ENCODE measurements around the gene CMBL. TPM values are rescaled to one million over a fixed set of nuclear protein-coding genes. Genes with fewer than 3 reads are reported as not detected.

The CMBL gene
- total and polyA plus RNA-seq, 2 of the 13 experiments (the other 11 are each of a cell fraction or from before 2014, with no cell fraction given): 11.5 to 17.0 TPM

GRCh38 chr5:10337986-10338385, 30.3 kb upstream of the CMBL start:
- no peak overlapping the region for H3K4me2 ChIP-seq (ENCODE audit: low read depth, low read length)
- ChIA-PET POLR2A (no interaction called here), CTCF (ENCODE audit: low intra/inter-chr PET ratio, low total read pairs) (no interaction called here)
- ATAC-seq: no peak
- H3K27ac ChIP-seq (ENCODE audit: extremely low read length, insufficient read depth, low read length): no peak overlapping the region
- no peaks in the 10 kb centered on the region for H3K9me3 ChIP-seq (ENCODE audit: low read length)
- H3K4me1 ChIP-seq (ENCODE audit: insufficient read depth, low read length): peaks cover 13% of the 10 kb centered on the region
- H3K9ac ChIP-seq (ENCODE audit: insufficient read depth, low read depth, low read length): no peak overlapping the region
- no peak for FAIRE-seq
- H3K27me3 ChIP-seq (ENCODE audit: control insufficient read depth in 1 of 2, insufficient read depth in 2 of 2, low read length in 2 of 2): no peaks in the 10 kb centered on the region
- H3K36me3 ChIP-seq (replicated peaks in 1 of 2; ENCODE audit: control insufficient read depth in 1 of 2, insufficient read depth in 2 of 2, low read length in 2 of 2): no peaks in the 10 kb centered on the region
- DNase-seq (ENCODE audit: low spot score): no peak
- no peaks in the 10 kb centered on the region for H4K20me1 ChIP-seq (ENCODE audit: insufficient read depth, low read length)
- BruUV-seq (replicated peaks): no TSS peak
- intact Hi-C loops (cut with micrococcal nuclease; ENCODE audit: unreplicated experiment): no loop called here
- no peak overlapping the region for H3K4me3 ChIP-seq (replicated peaks in 1 of 3; ENCODE audit: insufficient read depth in 1 of 3, low read depth in 2 of 3, low read length in 3 of 3)
- no peak for TF ChIP-seq MEIS2 (CRISPR knock-in tag; IDR thresholded peaks at IDR 0.05)
- TF ChIP-seq ZNF124 (CRISPR knock-in tag; IDR thresholded peaks at IDR 0.05): no peak
- TF ChIP-seq MBD4 (IDR thresholded peaks at IDR 0.05; ENCODE audit: borderline replicate concordance, low read length): no peak
- TF ChIP-seq, protein P1, sequence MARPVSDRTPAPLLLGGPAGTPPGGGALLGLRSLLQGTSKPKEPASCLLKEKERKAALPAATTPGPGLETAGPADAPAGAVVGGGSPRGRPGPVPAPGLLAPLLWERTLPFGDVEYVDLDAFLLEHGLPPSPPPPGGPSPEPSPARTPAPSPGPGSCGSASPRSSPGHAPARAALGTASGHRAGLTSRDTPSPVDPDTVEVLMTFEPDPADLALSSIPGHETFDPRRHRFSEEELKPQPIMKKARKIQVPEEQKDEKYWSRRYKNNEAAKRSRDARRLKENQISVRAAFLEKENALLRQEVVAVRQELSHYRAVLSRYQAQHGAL (CRISPR knock-in tag; IDR thresholded peaks at IDR 0.05; ENCODE audit: not compliant biosample characterization): no peak
- TF ChIP-seq GFI1 (CRISPR knock-in tag; IDR thresholded peaks at IDR 0.05; ENCODE audit: borderline replicate concordance): no peak
- no peak for TF ChIP-seq ZNF572 (CRISPR knock-in tag; IDR thresholded peaks at IDR 0.05)
- no peak for TF ChIP-seq ZZZ3 (CRISPR knock-in tag; IDR thresholded peaks at IDR 0.05; ENCODE audit: borderline replicate concordance)
- TF ChIP-seq SRSF9 (IDR thresholded peaks at IDR 0.05; ENCODE audit: borderline replicate concordance, insufficient read depth, low read depth, low read length, poor library complexity, severe bottlenecking): no peak
- TF ChIP-seq, protein P2, sequence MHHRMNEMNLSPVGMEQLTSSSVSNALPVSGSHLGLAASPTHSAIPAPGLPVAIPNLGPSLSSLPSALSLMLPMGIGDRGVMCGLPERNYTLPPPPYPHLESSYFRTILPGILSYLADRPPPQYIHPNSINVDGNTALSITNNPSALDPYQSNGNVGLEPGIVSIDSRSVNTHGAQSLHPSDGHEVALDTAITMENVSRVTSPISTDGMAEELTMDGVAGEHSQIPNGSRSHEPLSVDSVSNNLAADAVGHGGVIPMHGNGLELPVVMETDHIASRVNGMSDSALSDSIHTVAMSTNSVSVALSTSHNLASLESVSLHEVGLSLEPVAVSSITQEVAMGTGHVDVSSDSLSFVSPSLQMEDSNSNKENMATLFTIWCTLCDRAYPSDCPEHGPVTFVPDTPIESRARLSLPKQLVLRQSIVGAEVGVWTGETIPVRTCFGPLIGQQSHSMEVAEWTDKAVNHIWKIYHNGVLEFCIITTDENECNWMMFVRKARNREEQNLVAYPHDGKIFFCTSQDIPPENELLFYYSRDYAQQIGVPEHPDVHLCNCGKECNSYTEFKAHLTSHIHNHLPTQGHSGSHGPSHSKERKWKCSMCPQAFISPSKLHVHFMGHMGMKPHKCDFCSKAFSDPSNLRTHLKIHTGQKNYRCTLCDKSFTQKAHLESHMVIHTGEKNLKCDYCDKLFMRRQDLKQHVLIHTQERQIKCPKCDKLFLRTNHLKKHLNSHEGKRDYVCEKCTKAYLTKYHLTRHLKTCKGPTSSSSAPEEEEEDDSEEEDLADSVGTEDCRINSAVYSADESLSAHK (CRISPR knock-in tag; IDR thresholded peaks at IDR 0.05; ENCODE audit: borderline replicate concordance): no peak
- TF ChIP-seq, protein P3, sequence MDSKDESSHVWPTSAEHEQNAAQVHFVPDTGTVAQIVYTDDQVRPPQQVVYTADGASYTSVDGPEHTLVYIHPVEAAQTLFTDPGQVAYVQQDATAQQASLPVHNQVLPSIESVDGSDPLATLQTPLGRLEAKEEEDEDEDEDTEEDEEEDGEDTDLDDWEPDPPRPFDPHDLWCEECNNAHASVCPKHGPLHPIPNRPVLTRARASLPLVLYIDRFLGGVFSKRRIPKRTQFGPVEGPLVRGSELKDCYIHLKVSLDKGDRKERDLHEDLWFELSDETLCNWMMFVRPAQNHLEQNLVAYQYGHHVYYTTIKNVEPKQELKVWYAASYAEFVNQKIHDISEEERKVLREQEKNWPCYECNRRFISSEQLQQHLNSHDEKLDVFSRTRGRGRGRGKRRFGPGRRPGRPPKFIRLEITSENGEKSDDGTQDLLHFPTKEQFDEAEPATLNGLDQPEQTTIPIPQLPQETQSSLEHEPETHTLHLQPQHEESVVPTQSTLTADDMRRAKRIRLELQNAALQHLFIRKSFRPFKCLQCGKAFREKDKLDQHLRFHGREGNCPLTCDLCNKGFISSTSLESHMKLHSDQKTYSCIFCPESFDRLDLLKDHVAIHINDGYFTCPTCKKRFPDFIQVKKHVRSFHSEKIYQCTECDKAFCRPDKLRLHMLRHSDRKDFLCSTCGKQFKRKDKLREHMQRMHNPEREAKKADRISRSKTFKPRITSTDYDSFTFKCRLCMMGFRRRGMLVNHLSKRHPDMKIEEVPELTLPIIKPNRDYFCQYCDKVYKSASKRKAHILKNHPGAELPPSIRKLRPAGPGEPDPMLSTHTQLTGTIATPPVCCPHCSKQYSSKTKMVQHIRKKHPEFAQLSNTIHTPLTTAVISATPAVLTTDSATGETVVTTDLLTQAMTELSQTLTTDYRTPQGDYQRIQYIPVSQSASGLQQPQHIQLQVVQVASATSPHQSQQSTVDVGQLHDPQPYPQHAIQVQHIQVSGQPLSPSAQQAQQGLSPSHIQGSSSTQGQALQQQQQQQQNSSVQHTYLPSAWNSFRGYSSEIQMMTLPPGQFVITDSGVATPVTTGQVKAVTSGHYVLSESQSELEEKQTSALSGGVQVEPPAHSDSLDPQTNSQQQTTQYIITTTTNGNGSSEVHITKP (CRISPR knock-in tag; IDR thresholded peaks at IDR 0.05; ENCODE audit: low read depth): no peak
- TF ChIP-seq KDM1A (CRISPR knock-in tag; IDR thresholded peaks at IDR 0.05): no peak
- TF ChIP-seq ZFY (CRISPR knock-in tag; IDR thresholded peaks at IDR 0.05): no peak
- no peak for TF ChIP-seq MTA1 (CRISPR knock-in tag; IDR thresholded peaks at IDR 0.05; ENCODE audit: borderline replicate concordance)
- H2AFZ ChIP-seq (ENCODE audit: low read length): no peak overlapping the region
- in situ Hi-C loops (cut with HindIII; ENCODE audit: extremely low pct_ligation_motif_present, low pct_unique_long_range_greater_than_20kb): no loop called here
- 54% methylated on average over 4 of the region's 4 CpGs for WGBS (ENCODE audit: low lambda C conversion rate)
- no peaks in the 10 kb centered on the region for H3K79me2 ChIP-seq (ENCODE audit: insufficient read depth, low read length)

Data from HepG2 (cell line).